Heart right ventricle (tissue), 16 donors: ENCODE results near the gene PSMB2. TPM values are rescaled to one million over a fixed set of nuclear protein-coding genes. Genes with fewer than 3 reads are reported as not detected.

Experiments
- ATAC-seq, 8 donors: fragments of 200-7000 bp; cut with Tn5 transposase; one replicate each; pipeline ENCODE4 v1.9.1; 2020; ENCODE audit warnings: mild to moderate bottlenecking in 8 of 8, moderate library complexity in 8 of 8, moderate number of reproducible peaks in 1 of 8
- DNase-seq, 2 donors: peaks; one replicate each; pipeline ENCODE4 v3.0.0-alpha.2; 2020
- H3K27ac ChIP-seq, 10 donors: fragments of 200-600 bp; sonication (generic) in 2 of 10; one replicate each; pipeline versions ENCODE4 v1.5.0 to v1.8.0; 2020 to 2022; ENCODE audit warnings: mild to moderate bottlenecking in 3 of 10
- H3K27me3 ChIP-seq, 7 donors: fragments of 200-600 bp; one replicate each; pipeline ENCODE4 v1.8.0; 2021 to 2022; ENCODE audit warnings: mild to moderate bottlenecking in 2 of 7
- H3K36me3 ChIP-seq, 9 donors: fragments of 200-600 bp; sonication (generic) in 1 of 9; one replicate each; pipeline versions ENCODE4 v1.5.0 to v1.8.0; 2020 to 2022; ENCODE audit warnings: mild to moderate bottlenecking in 2 of 9
- H3K4me1 ChIP-seq, 9 donors: fragments of 200-600 bp; sonication (generic) in 1 of 9; one replicate each; pipeline versions ENCODE4 v1.5.0 to v1.8.0; 2020 to 2022; ENCODE audit warnings: mild to moderate bottlenecking in 4 of 9
- H3K4me3 ChIP-seq, 10 donors: fragments of 200-600 bp; sonication (generic) in 2 of 10; one replicate each; pipeline versions ENCODE4 v1.5.0 to v1.8.0; 2020 to 2022; ENCODE audit warnings: mild to moderate bottlenecking in 7 of 10, moderate library complexity in 2 of 10
- H3K9me3 ChIP-seq, 11 donors: fragments of 200-600 bp in 10 of 11; sonication (generic) in 2 of 11; one replicate each; pipeline versions ENCODE4 v1.5.0 to v1.8.0; 2013 to 2022; ENCODE audit warnings: mild to moderate bottlenecking in 2 of 11, control low read depth in 1 of 11, moderate library complexity in 1 of 11
- WGBS, 2 donors: extraction: QIAGEN DNeasy Blood & Tissue Kit; methylation state at CpG; one replicate each; pipeline ENCODE4 v1.1.7; 2013; ENCODE audit warnings: inconsistent platforms in 1 of 2; 5-methylcytosine and 5-hydroxymethylcytosine counted together
- intact Hi-C, 10 donors: fragments of 100-400 bp; cut with DNase I; formaldehyde crosslinking; loops; one replicate each; pipeline versions ENCODE4 v1.11.1 to v1.14.2; 2022
- polyA plus RNA-seq, 2 donors: library from polyadenylated mRNA; stranded (reverse); fragments of 200-250 nt; gene quantifications; one replicate each; pipeline ENCODE4 v1.2.3, GENCODE V29; 2013
- total RNA-seq, 10 donors: library from RNA; stranded (reverse); fragmentation: NEBNext Ultra II Directional in 3 of 10; extraction: Animal tissue kit (Norgen Biotek cat#: 25700) in 3 of 10; gene quantifications; one replicate each; pipeline versions ENCODE4 v1.2.1 to v1.2.4, GENCODE V29; 2021 to 2023
- TF ChIP-seq, protein P1 (sequence below), 9 donors: fragments of 200-600 bp; sonication (generic) in 2 of 9; IDR thresholded peaks; one replicate each; pipeline versions ENCODE4 v1.5.0 to v1.8.0; 2021 to 2022; ENCODE audit warnings: antibody characterized with exemption in 9 of 9, mild to moderate bottlenecking in 5 of 9, moderate library complexity in 1 of 9
- donor health status: Arrhythmogenic right ventricular cardiomyopathy.
- donor health status: ischemic (EF 13 %, LVEDD 7.1; RV severe dilation, severe dysfunction).
- donor health status: healthy with polysubstance abuse.
- donor health status: DM: no; HTN: yes; CAD: no.
- donor health status: DM: no; HTN: no; CAD: no.
- donor health status: ischemic (EF 25% LVEDD 6.9; RV normal size, moderate dysfunction).
- donor health status: ischemic (EF 25% LVEDD 5.7; RV mildly dilated, moderate dysfunction).
- donor health status: healthy.
- donor health status: DM: yes; HTN: yes; CAD: no.
- donor health status: Ischemic cardiomyopathy.
- donor health status: ischemic (EF 35%, LVEDD 5.7; RV mildly dilated, moderate dysfunction).
- donor health status: nonischemic (EF 11% LVEDD 7.7; RV severe dilation, severe dysfunction).
- donor health status: DM: yes; HTN: yes; CAD: no.
- donor health status: PGD.
- donor health status: ischemic (EF 29% LVEDD 5.4; RV normal size, mild dysfunction).
- donor health status: nonischemic (EF 23%, LVEDD 6.1; RV moderate dilation, normal function).

The PSMB2 gene
- total and polyA plus RNA-seq, 12 donors = 34.1 to 55.0 (median 39.1) TPM

DNA sequence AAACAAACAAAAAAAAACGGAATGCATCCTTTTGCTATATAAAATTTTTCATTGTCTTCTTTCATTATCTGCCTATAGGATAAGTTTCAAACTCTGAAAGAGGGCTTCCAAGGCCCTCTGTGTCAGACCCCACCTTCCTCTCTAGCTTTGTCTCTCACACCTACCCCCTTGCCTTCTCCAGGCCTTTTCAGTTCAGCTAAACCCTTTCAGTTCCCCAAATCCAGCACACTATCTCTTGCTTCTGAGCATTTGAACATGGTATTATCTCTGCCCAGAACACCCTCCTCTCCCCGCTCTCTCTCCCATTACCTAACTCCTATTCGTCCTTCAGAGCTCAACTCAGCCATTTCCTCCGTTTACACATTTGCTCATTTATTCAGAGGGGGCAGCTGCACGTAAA, 41.7 kb upstream of the PSMB2 start:
- Histone ChIP-seq H3K27ac (no peak overlapping the region), H3K36me3 (no peaks in the 10 kb centered on the region), H3K9me3 (no peaks in the 10 kb centered on the region), H3K4me1 (no peaks in the 10 kb centered on the region), H3K4me3 (no peak overlapping the region), H3K27me3 (peaks cover 0 to 60% (median 28%) of the 10 kb centered on the region in 7 donors)
- ATAC-seq (no peak), DNase-seq (no peak)
- 58 to 65% methylated on average over 5 of the region's 5 CpGs for WGBS, 2 donors
- intact Hi-C loops = no loop called here
- TF ChIP-seq, protein P1, sequence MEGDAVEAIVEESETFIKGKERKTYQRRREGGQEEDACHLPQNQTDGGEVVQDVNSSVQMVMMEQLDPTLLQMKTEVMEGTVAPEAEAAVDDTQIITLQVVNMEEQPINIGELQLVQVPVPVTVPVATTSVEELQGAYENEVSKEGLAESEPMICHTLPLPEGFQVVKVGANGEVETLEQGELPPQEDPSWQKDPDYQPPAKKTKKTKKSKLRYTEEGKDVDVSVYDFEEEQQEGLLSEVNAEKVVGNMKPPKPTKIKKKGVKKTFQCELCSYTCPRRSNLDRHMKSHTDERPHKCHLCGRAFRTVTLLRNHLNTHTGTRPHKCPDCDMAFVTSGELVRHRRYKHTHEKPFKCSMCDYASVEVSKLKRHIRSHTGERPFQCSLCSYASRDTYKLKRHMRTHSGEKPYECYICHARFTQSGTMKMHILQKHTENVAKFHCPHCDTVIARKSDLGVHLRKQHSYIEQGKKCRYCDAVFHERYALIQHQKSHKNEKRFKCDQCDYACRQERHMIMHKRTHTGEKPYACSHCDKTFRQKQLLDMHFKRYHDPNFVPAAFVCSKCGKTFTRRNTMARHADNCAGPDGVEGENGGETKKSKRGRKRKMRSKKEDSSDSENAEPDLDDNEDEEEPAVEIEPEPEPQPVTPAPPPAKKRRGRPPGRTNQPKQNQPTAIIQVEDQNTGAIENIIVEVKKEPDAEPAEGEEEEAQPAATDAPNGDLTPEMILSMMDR (IDR thresholded peaks at IDR 0.05) = no peak

DNA sequence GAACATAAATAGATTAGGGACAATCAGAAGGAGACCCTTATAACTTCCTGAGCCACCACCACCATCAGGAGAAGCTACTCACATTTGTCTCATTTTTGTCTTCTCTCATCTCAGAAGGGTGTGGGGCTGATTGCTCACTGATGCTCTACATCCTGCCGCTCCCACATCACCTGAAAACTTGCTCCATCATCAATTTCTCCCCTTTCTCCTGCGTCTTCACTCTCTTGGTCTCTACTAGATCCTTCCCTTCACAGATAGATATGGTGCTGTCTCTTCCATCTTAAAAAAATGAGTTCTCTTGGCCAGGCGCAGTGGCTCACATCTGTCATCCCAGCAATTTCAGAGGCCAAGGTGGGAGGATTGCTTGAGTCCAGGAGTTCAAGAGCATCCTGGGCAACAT, 38.9 kb upstream of the PSMB2 start:
- TF ChIP-seq, protein P1 (IDR thresholded peaks at IDR 0.05) = no peak
- DNase-seq (no peak), ATAC-seq (no peak)
- Histone ChIP-seq H3K36me3 (no peaks in the 10 kb centered on the region), H3K4me3 (no peak overlapping the region), H3K27me3 (peaks cover 0 to 43% (median 16%) of the 10 kb centered on the region in 7 donors), H3K4me1 (no peaks in the 10 kb centered on the region), H3K9me3 (no peaks in the 10 kb centered on the region), H3K27ac (no peak overlapping the region)
- intact Hi-C loops = no loop called here
- WGBS, 2 donors = 88 to 92% methylated on average over 3 of the region's 3 CpGs

DNA sequence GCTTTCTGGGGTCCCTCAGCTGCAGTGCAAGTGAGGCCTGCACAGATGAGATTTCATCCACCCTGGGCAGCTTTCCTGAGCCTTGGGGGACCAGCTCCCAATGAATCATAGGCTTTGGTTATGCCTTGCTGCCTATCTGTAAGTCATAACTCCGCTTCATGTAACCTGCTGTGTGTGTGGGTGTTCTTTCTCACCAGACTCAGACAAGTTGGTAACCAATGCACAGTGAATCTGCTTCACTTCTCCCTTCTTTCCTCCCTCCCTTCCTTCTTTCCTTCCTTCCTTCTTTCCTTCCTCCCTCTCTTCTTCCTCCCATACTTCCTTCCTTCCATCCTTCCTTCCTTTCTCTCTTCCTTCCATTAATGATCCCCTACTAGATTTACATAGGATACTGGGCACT, 34.4 kb upstream of the PSMB2 start:
- no peaks in the 10 kb centered on the region for H3K4me1 ChIP-seq
- H3K4me3 ChIP-seq = no peak overlapping the region
- ATAC-seq = no peak
- H3K27ac ChIP-seq = no peak overlapping the region
- TF ChIP-seq, protein P1 (IDR thresholded peaks at IDR 0.05) = no peak
- no peaks in the 10 kb centered on the region for H3K9me3 ChIP-seq
- peaks cover 0 to 40% (median 10%) of the 10 kb centered on the region in 7 donors for H3K27me3 ChIP-seq
- no peak for DNase-seq
- 91% methylated on average over 1 of the region's 1 CpG for WGBS, 2 donors
- no peaks in the 10 kb centered on the region for H3K36me3 ChIP-seq
- intact Hi-C loops = no loop called here

DNA sequence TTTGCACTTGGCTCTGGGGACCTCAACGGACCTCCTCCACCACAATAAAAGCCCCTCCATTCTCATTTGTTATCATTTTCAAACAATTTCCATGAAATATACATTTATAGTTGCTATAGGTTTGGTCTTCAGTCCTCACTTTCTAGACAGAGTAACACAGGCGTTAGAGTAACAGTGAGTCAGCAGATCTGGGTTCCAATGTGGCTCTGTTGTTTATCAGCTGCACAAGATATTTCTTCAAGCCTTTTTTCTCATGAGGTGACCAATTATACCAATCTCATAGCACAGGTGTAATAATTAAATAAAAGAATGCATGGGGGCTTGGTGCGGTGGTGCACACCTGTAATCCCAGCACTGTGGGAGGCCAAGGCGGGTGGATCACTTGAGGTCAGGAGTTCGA, 32.8 kb upstream of the PSMB2 start:
- no peak overlapping the region for H3K4me3 ChIP-seq
- H3K27me3 ChIP-seq = peaks cover 0 to 36% (median 9%) of the 10 kb centered on the region in 7 donors
- no peaks in the 10 kb centered on the region for H3K4me1 ChIP-seq
- ATAC-seq (no peak), DNase-seq (no peak)
- H3K9me3 ChIP-seq = no peaks in the 10 kb centered on the region
- no peaks in the 10 kb centered on the region for H3K36me3 ChIP-seq
- H3K27ac ChIP-seq = no peak overlapping the region
- TF ChIP-seq, protein P1 (IDR thresholded peaks at IDR 0.05) = no peak
- intact Hi-C loops = no loop called here
- 79 to 84% methylated on average over 5 of the region's 5 CpGs for WGBS, 2 donors
